ENCODE results near the gene TNFRSF6B.

The TNFRSF6B gene

DNA sequence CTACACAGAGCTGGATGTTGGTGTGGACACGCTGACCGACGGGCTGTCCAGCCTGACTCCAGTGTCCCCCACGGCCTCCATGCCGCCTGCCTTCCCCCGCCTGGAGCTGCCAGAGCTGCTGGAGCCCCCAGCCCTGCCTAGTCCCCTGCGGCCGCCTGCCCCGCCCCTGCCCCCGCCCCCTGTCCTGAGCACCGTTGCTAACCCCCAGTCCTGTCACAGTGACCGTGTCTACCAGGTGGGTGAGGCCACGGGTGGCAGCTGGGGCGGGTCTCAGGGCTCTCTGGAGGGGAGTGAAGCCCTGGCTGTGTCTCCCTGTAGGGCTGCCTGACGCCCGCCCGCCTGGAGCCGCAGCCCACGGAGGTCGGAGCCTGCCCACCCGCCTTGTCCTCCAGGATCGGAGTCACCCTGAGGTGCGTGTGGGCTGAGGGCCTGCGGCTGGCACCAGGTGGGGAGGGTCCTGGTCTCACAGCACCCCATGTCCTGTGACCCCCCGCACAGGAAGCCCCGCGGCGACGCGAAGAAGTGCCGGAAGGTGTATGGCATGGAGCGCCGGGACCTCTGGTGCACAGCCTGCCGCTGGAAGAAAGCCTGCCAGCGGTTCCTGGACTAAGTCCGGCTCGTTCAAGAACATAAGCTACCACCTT, 46.1 kb downstream of the TNFRSF6B start:
- Histone ChIP-seq H3K9ac (ENCODE audit: low read depth, low read length, poor library complexity, severe bottlenecking) (no peak overlapping the region), H3K4me1 (ENCODE audit: insufficient read depth, low read length, poor library complexity, severe bottlenecking) (peaks cover 17% of the 10 kb centered on the region), H3F3A (ENCODE audit: low read depth) (0 out of 2 replicates have a peak, but pooled peaks cover 7% of the 10 kb centered on the region), H3K79me2 (ENCODE audit: insufficient read depth, low read length) (peaks cover 31% of the 10 kb centered on the region), H3K9me3 (ENCODE audit: insufficient read depth, low read depth, low read length) (no peaks in the 10 kb centered on the region), H3K9me2 (replicated peaks; ENCODE audit: low read depth, low read length) (no peaks in the 10 kb centered on the region), H4K20me1 (ENCODE audit: insufficient read depth, low read length, poor library complexity, severe bottlenecking) (peaks cover 29% of the 10 kb centered on the region), H2AFZ (ENCODE audit: low read length) (no peak overlapping the region), H3K36me3 (ENCODE audit: insufficient read depth, low read length) (peaks cover 13% of the 10 kb centered on the region; the same call in 1 of the 2 replicates), H3K4me2 (ENCODE audit: low read depth, low read length, poor library complexity, severe bottlenecking) (no peak overlapping the region), H3K27me3 (ENCODE audit: insufficient read depth, low read length, poor library complexity, severe bottlenecking) (no peaks in the 10 kb centered on the region), H3K4me3 (ENCODE audit: low read length, poor library complexity, severe bottlenecking) (no peak overlapping the region)
- no peak for TF ChIP-seq CTCF (conservative IDR thresholded peaks at IDR 0.05; ENCODE audit: low read length)
- no peak for TF ChIP-seq EZH2phosphoT487 (IDR thresholded peaks at IDR 0.05; ENCODE audit: borderline replicate concordance)

- Histone ChIP-seq H3K9ac (ENCODE audit: low read depth, low read length, poor library complexity, severe bottlenecking) (no peak overlapping the region), H3K9me2 (replicated peaks; ENCODE audit: low read depth, low read length) (no peaks in the 10 kb centered on the region), H3F3A (ENCODE audit: low read depth) (0 out of 2 replicates have a peak, but pooled peaks cover 7% of the 10 kb centered on the region), H3K4me3 (ENCODE audit: low read length, poor library complexity, severe bottlenecking) (no peak overlapping the region), H3K4me2 (ENCODE audit: low read depth, low read length, poor library complexity, severe bottlenecking) (no peak overlapping the region), H3K36me3 (ENCODE audit: insufficient read depth, low read length) (peaks cover 13% of the 10 kb centered on the region; the same call in 1 of the 2 replicates), H2AFZ (ENCODE audit: low read length) (no peak overlapping the region), H3K79me2 (ENCODE audit: insufficient read depth, low read length) (peaks cover 24% of the 10 kb centered on the region), H3K9me3 (ENCODE audit: insufficient read depth, low read depth, low read length) (no peaks in the 10 kb centered on the region), H3K27me3 (ENCODE audit: insufficient read depth, low read length, poor library complexity, severe bottlenecking) (no peaks in the 10 kb centered on the region), H3K4me1 (ENCODE audit: insufficient read depth, low read length, poor library complexity, severe bottlenecking) (peaks cover 12% of the 10 kb centered on the region), H4K20me1 (ENCODE audit: insufficient read depth, low read length, poor library complexity, severe bottlenecking) (peaks cover 24% of the 10 kb centered on the region)
- TF ChIP-seq EZH2phosphoT487 (IDR thresholded peaks at IDR 0.05; ENCODE audit: borderline replicate concordance) (no peak), CTCF (conservative IDR thresholded peaks at IDR 0.05; ENCODE audit: low read length) (no peak)
Observed at GRCh38 chr20:63743210-63743970, 46.9 kb downstream of the TNFRSF6B start.

- Histone ChIP-seq H4K20me1 (ENCODE audit: insufficient read depth, low read length, poor library complexity, severe bottlenecking) (peaks cover 17% of the 10 kb centered on the region), H3K4me2 (ENCODE audit: low read depth, low read length, poor library complexity, severe bottlenecking) (no peak overlapping the region), H3K4me1 (ENCODE audit: insufficient read depth, low read length, poor library complexity, severe bottlenecking) (peaks cover 10% of the 10 kb centered on the region), H3F3A (ENCODE audit: low read depth) (0 out of 2 replicates have a peak, but pooled peaks cover 7% of the 10 kb centered on the region), H2AFZ (ENCODE audit: low read length) (no peak overlapping the region), H3K9ac (ENCODE audit: low read depth, low read length, poor library complexity, severe bottlenecking) (no peak overlapping the region), H3K9me2 (replicated peaks; ENCODE audit: low read depth, low read length) (no peaks in the 10 kb centered on the region), H3K36me3 (ENCODE audit: insufficient read depth, low read length) (peaks cover 13% of the 10 kb centered on the region; the same call in 1 of the 2 replicates), H3K27me3 (ENCODE audit: insufficient read depth, low read length, poor library complexity, severe bottlenecking) (no peaks in the 10 kb centered on the region), H3K9me3 (ENCODE audit: insufficient read depth, low read depth, low read length) (no peaks in the 10 kb centered on the region), H3K4me3 (ENCODE audit: low read length, poor library complexity, severe bottlenecking) (no peak overlapping the region), H3K79me2 (ENCODE audit: insufficient read depth, low read length) (peaks cover 20% of the 10 kb centered on the region)
- no peak for TF ChIP-seq EZH2phosphoT487 (IDR thresholded peaks at IDR 0.05; ENCODE audit: borderline replicate concordance)
- TF ChIP-seq CTCF (conservative IDR thresholded peaks at IDR 0.05; ENCODE audit: low read length) = no peak
Observed at GRCh38 chr20:63744158-63744557, 47.7 kb downstream of the TNFRSF6B start.

All from Loucy (cell line).